SK-N-SH treated with all-trans-retinoic acid at 6 μM for 48 hours (cell line): Measurements from ENCODE around the gene PRSS58.

Experiments
- ATAC-seq: fragments of 200-7000 bp; cut with Tn5 transposase; 3 replicates; pipeline ENCODE4 v1.9.1; 2020; ENCODE audit warnings: mild to moderate bottlenecking, moderate library complexity
- ARNTL ChIP-seq: fragments of 450-650 bp; formaldehyde crosslinking; IDR thresholded peaks from 2 replicates; pipeline ENCODE4 v1.5.0; 2020; ENCODE audit warnings: low read depth, mild to moderate bottlenecking, moderate library complexity, borderline replicate concordance
- BACH2 ChIP-seq: fragments of 250-450 bp; sonication (Bioruptor Pico); IDR thresholded peaks from 2 replicates; pipeline ENCODE4 v1.9.0; 2021; ENCODE audit warnings: mild to moderate bottlenecking, borderline replicate concordance
- CSDC2 ChIP-seq: fragments of 250-450 bp; sonication (Bioruptor Pico); IDR thresholded peaks from 2 replicates; pipeline ENCODE4 v1.5.0; 2020; ENCODE audit warnings: mild to moderate bottlenecking, moderate library complexity
- CSRNP3 ChIP-seq: fragments of 250-450 bp; sonication (Bioruptor Pico); IDR thresholded peaks from 2 replicates; pipeline ENCODE4 v1.5.1; 2021; ENCODE audit warnings: mild to moderate bottlenecking, moderate library complexity
- ESRRG ChIP-seq: fragments of 250-450 bp; sonication (Bioruptor Pico); IDR thresholded peaks from 2 replicates; pipeline ENCODE4 v1.6.1; 2021; ENCODE audit warnings: mild to moderate bottlenecking
- GLIS3 ChIP-seq: fragments of 250-450 bp; sonication (Bioruptor Pico); IDR thresholded peaks from 2 replicates; pipeline ENCODE4 v1.5.0; 2020; ENCODE audit warnings: mild to moderate bottlenecking, moderate library complexity
- ISL1 ChIP-seq: fragments of 250-450 bp; sonication (Bioruptor Pico); IDR thresholded peaks from 2 replicates; pipeline ENCODE4 v2.1.2; 2022; ENCODE audit warnings: mild to moderate bottlenecking, moderate library complexity
- OSR1 ChIP-seq: fragments of 250-450 bp; sonication (Bioruptor Pico); IDR thresholded peaks from 2 replicates; pipeline ENCODE4 v1.8.0; 2022; ENCODE audit warnings: moderate library complexity, mild to moderate bottlenecking, inconsistent platforms
- RARB ChIP-seq: fragments of 250-450 bp; sonication (Bioruptor Pico); IDR thresholded peaks from 2 replicates; pipeline ENCODE4 v1.8.0; 2021; ENCODE audit warnings: mild to moderate bottlenecking, moderate library complexity
- SNAI2 ChIP-seq: fragments of 250-450 bp; sonication (Bioruptor Pico); IDR thresholded peaks from 2 replicates; pipeline ENCODE4 v1.5.0; 2020; ENCODE audit warnings: mild to moderate bottlenecking, moderate library complexity
- TCF4 ChIP-seq: fragments of 250-450 bp; sonication (Bioruptor Pico); IDR thresholded peaks from 2 replicates; pipeline ENCODE4 v1.8.0; 2021; ENCODE audit warnings: mild to moderate bottlenecking, moderate library complexity, borderline replicate concordance
- TOX ChIP-seq: fragments of 250-450 bp; sonication (Bioruptor Pico); IDR thresholded peaks from 2 replicates; pipeline ENCODE4 v1.8.0; 2021; ENCODE audit warnings: mild to moderate bottlenecking, moderate library complexity, borderline replicate concordance
- TSHZ2 ChIP-seq: fragments of 250-450 bp; sonication (Bioruptor Pico); IDR thresholded peaks from 2 replicates; pipeline ENCODE4 v1.5.0; 2020; ENCODE audit warnings: mild to moderate bottlenecking, moderate library complexity
- ZC3H10 ChIP-seq: fragments of 250-450 bp; sonication (Bioruptor Pico); IDR thresholded peaks from 2 replicates; pipeline ENCODE4 v1.5.1; 2021; ENCODE audit warnings: mild to moderate bottlenecking, moderate library complexity
- ZFP3 ChIP-seq: fragments of 250-450 bp; sonication (Bioruptor Pico); IDR thresholded peaks from 2 replicates; pipeline ENCODE4 v1.5.0; 2020; ENCODE audit warnings: mild to moderate bottlenecking, moderate library complexity
- ZFP30 ChIP-seq: fragments of 450-650 bp; formaldehyde crosslinking; IDR thresholded peaks from 2 replicates; pipeline ENCODE4 v1.5.0; 2022; ENCODE audit warnings: mild to moderate bottlenecking, moderate library complexity
- ZNF70 ChIP-seq: fragments of 450-650 bp; formaldehyde crosslinking; IDR thresholded peaks from 2 replicates; pipeline ENCODE4 v1.5.0; 2020; ENCODE audit warnings: mild to moderate bottlenecking, moderate library complexity
- ZNF8 ChIP-seq: fragments of 450-650 bp; formaldehyde crosslinking; IDR thresholded peaks from 2 replicates; pipeline ENCODE4 v1.5.0; 2020; ENCODE audit warnings: mild to moderate bottlenecking, moderate library complexity
- TF ChIP-seq, protein P1 (sequence below): fragments of 250-450 bp; sonication (Bioruptor Pico); IDR thresholded peaks from 2 replicates; pipeline ENCODE4 v1.8.0; 2021; ENCODE audit warnings: low read depth, mild to moderate bottlenecking, moderate library complexity, borderline replicate concordance
- TF ChIP-seq, protein P2 (sequence below): fragments of 250-450 bp; sonication (Bioruptor Pico); IDR thresholded peaks from 2 replicates; pipeline ENCODE4 v1.5.1; 2020; ENCODE audit warnings: low read depth, mild to moderate bottlenecking, moderate library complexity
- TF ChIP-seq, protein P3 (sequence below): fragments of 250-450 bp; sonication (Bioruptor Pico); IDR thresholded peaks from 2 replicates; pipeline ENCODE4 v1.8.0; 2020; ENCODE audit warnings: mild to moderate bottlenecking, moderate library complexity, borderline replicate concordance

The PRSS58 gene

DNA sequence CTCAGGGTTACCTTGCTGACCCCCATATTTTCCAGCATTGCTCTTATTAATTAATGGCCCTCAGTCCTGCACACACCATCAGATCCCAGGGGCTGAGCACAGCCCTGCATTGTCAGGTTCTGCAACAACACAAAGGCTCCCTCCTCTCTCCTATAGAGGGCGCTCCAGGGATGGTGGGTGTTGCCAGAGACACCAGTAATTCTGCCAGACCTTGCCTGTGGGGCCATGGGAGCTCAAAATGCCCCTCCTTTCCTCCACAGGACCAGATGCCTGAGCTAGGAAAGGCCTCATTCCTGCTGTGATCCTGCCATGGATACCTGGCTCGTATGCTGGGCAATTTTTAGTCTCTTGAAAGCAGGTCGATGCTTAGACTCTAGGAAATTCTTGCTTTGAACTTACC, 42.8 kb upstream of the PRSS58 start:
- peak; percentile 33; the same call in 2 of the 3 replicates for ATAC-seq
- no peak for TF ChIP-seq CSDC2 (CRISPR knock-in tag)
- no peak for TF ChIP-seq ZNF70
- no peak for TF ChIP-seq BACH2 (CRISPR knock-in tag)
- TF ChIP-seq TOX (CRISPR knock-in tag), result no peak
- no peak for TF ChIP-seq ISL1 (CRISPR knock-in tag)
- TF ChIP-seq RARB (CRISPR knock-in tag), result no peak
- TF ChIP-seq ZNF8 (CRISPR knock-in tag), result no peak
- no peak for TF ChIP-seq OSR1 (CRISPR knock-in tag)
- TF ChIP-seq ZFP30 (CRISPR knock-in tag), result no peak

DNA sequence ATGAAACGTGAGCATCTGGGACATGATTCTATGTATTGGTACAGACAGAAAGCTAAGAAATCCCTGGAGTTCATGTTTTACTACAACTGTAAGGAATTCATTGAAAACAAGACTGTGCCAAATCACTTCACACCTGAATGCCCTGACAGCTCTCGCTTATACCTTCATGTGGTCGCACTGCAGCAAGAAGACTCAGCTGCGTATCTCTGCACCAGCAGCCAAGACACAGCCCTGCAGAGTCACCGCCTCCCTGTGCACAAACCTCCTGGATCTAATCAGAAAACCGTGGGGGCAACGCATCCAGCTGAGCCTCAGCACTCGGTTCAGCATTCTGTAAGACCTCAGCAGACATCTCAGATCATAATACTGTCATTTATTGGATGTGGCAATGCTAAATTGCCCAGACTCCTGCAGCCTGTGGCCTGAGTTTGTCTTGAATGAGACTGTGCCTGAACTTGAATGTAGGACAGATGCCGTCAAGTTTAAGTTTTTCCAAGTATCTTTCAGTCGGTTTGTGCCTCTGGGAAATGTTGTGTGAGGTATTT, 41.5 kb upstream of the PRSS58 start:
- no peak for ATAC-seq
- TF ChIP-seq TSHZ2 (CRISPR knock-in tag), result no peak
- TF ChIP-seq ARNTL (CRISPR knock-in tag), result no peak
- no peak for TF ChIP-seq ZFP3 (CRISPR knock-in tag)
- no peak for TF ChIP-seq ZC3H10 (CRISPR knock-in tag)
- no peak for TF ChIP-seq ZFP30 (CRISPR knock-in tag)
- no peak for TF ChIP-seq SNAI2 (CRISPR knock-in tag)
- TF ChIP-seq CSDC2 (CRISPR knock-in tag), result no peak
- TF ChIP-seq OSR1 (CRISPR knock-in tag), result no peak
- no peak for TF ChIP-seq TCF4 (CRISPR knock-in tag)
- TF ChIP-seq, protein P1, sequence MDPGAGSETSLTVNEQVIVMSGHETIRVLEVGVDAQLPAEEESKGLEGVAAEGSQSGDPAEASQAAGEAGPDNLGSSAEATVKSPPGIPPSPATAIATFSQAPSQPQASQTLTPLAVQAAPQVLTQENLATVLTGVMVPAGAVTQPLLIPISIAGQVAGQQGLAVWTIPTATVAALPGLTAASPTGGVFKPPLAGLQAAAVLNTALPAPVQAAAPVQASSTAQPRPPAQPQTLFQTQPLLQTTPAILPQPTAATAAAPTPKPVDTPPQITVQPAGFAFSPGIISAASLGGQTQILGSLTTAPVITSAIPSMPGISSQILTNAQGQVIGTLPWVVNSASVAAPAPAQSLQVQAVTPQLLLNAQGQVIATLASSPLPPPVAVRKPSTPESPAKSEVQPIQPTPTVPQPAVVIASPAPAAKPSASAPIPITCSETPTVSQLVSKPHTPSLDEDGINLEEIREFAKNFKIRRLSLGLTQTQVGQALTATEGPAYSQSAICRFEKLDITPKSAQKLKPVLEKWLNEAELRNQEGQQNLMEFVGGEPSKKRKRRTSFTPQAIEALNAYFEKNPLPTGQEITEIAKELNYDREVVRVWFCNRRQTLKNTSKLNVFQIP (CRISPR knock-in tag), result no peak
- TF ChIP-seq RARB (CRISPR knock-in tag), result no peak
- TF ChIP-seq, protein P2, sequence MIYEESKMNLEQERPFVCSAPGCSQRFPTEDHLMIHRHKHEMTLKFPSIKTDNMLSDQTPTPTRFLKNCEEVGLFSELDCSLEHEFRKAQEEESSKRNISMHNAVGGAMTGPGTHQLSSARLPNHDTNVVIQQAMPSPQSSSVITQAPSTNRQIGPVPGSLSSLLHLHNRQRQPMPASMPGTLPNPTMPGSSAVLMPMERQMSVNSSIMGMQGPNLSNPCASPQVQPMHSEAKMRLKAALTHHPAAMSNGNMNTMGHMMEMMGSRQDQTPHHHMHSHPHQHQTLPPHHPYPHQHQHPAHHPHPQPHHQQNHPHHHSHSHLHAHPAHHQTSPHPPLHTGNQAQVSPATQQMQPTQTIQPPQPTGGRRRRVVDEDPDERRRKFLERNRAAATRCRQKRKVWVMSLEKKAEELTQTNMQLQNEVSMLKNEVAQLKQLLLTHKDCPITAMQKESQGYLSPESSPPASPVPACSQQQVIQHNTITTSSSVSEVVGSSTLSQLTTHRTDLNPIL, result no peak
- TF ChIP-seq ZNF70, result no peak
- TF ChIP-seq ESRRG (CRISPR knock-in tag), result no peak
- no peak for TF ChIP-seq CSRNP3 (CRISPR knock-in tag)
- no peak for TF ChIP-seq ZNF8 (CRISPR knock-in tag)
- TF ChIP-seq GLIS3 (CRISPR knock-in tag), result no peak
- no peak for TF ChIP-seq BACH2 (CRISPR knock-in tag)
- TF ChIP-seq ISL1 (CRISPR knock-in tag), result no peak

DNA sequence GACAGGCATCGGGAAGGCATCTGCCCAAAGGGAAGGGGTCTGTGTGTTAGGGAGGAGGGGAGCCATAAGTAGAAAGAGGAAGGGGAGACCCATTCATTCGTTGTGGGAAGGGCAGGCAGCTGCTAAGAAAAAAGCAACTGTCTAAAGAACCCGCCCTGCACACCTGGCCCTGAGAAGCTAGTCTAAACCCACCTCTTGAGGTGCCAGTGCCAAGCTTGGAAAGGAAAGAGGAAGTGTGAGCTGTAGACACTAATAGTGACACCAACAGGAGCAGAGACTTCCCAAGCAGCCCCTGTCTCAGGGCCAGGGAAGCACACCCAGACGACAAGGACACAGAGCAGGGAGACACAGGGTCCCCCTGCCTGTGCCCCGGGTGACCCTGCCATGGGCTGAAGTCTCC, 40.8 kb upstream of the PRSS58 start:
- no peak for TF ChIP-seq TSHZ2 (CRISPR knock-in tag)
- no peak for TF ChIP-seq TCF4 (CRISPR knock-in tag)
- TF ChIP-seq, protein P3, sequence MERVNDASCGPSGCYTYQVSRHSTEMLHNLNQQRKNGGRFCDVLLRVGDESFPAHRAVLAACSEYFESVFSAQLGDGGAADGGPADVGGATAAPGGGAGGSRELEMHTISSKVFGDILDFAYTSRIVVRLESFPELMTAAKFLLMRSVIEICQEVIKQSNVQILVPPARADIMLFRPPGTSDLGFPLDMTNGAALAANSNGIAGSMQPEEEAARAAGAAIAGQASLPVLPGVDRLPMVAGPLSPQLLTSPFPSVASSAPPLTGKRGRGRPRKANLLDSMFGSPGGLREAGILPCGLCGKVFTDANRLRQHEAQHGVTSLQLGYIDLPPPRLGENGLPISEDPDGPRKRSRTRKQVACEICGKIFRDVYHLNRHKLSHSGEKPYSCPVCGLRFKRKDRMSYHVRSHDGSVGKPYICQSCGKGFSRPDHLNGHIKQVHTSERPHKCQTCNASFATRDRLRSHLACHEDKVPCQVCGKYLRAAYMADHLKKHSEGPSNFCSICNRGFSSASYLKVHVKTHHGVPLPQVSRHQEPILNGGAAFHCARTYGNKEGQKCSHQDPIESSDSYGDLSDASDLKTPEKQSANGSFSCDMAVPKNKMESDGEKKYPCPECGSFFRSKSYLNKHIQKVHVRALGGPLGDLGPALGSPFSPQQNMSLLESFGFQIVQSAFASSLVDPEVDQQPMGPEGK (CRISPR knock-in tag), result no peak
- ATAC-seq, result no peak
